Suprapubic skin (tissue), 4 donors: ENCODE results near the gene SIRPB1.

Experiments used
- CTCF ChIP-seq, 2 donors: fragments of 200-600 bp in 1 of 2; fragments of 450-650 bp in 1 of 2; sonication (generic) in 1 of 2; IDR thresholded peaks; one replicate each; pipeline ENCODE4 v1.5.1; 2016 to 2019; ENCODE audit warnings: antibody characterized with exemption in 2 of 2, mild to moderate bottlenecking in 1 of 2, moderate library complexity in 1 of 2
- EP300 ChIP-seq: sonication (generic); formaldehyde crosslinking; IDR thresholded peaks from one replicate; pipeline ENCODE4 v1.6.1; 2017; ENCODE audit warnings: antibody characterized with exemption
- POLR2A ChIP-seq, 2 donors: fragments of 450-650 bp; IDR thresholded peaks; one replicate each; pipeline ENCODE4 v1.6.1; 2017; ENCODE audit warnings: antibody characterized with exemption in 2 of 2, mild to moderate bottlenecking in 2 of 2, moderate library complexity in 2 of 2
- POLR2AphosphoS5 ChIP-seq, 3 donors: sonication (generic); formaldehyde crosslinking; IDR thresholded peaks; one replicate each; pipeline ENCODE4 v1.6.1; 2017; ENCODE audit warnings: antibody characterized with exemption in 3 of 3

- TF ChIP-seq POLR2AphosphoS5 (IDR thresholded peaks at IDR 0.05) (no peak), CTCF (IDR thresholded peaks at IDR 0.05) (no peak), EP300 (no peak), POLR2A (IDR thresholded peaks at IDR 0.05) (no peak)
These were observed 44.1 kb upstream of the SIRPB1 start for GRCh38 chr20:1663917-1664316.
